Naive B cell (primary cell): ENCODE results near the gene SETD6. TPM values are rescaled to one million over a fixed set of nuclear protein-coding genes. Genes with fewer than 3 reads are reported as not detected.

Source experiments
- ATAC-seq, 2 donors: fragments of 150-1000 bp; cut with Tn5 transposase; 2 replicates each; pipeline ENCODE4 v1.10.0; 2021; ENCODE audit warnings: low read depth in 2 of 2, mild to moderate bottlenecking in 2 of 2, moderate library complexity in 2 of 2
- DNase-seq: peaks from one replicate; pipeline ENCODE4 v3.0.0; 2022
- H3K27ac Mint-ChIP-seq, 6 donors: one replicate each; pipeline ENCODE4 v1.8.0; 2020 to 2022; ENCODE audit warnings: mild to moderate bottlenecking in 6 of 6, mixed read lengths in 6 of 6, moderate library complexity in 5 of 6, inconsistent platforms in 2 of 6
- H3K27me3 Mint-ChIP-seq, 3 donors: one replicate each; pipeline ENCODE4 v1.8.0; 2021 to 2022; ENCODE audit warnings: mixed read lengths in 3 of 3, mild to moderate bottlenecking in 1 of 3
- H3K36me3 Mint-ChIP-seq, 2 donors: one replicate each; pipeline ENCODE4 v1.8.0; 2020 to 2022; ENCODE audit warnings: mixed read lengths in 2 of 2, inconsistent platforms in 1 of 2, mild to moderate bottlenecking in 1 of 2
- H3K4me1 Mint-ChIP-seq, 3 donors: one replicate each; pipeline ENCODE4 v1.8.0; 2020 to 2022; ENCODE audit warnings: mixed read lengths in 3 of 3, inconsistent platforms in 1 of 3, mild to moderate bottlenecking in 1 of 3, moderate library complexity in 1 of 3
- H3K4me3 Mint-ChIP-seq, 8 donors: one replicate each; pipeline ENCODE4 v1.8.0; 2020 to 2022; ENCODE audit warnings: mild to moderate bottlenecking in 8 of 8, mixed read lengths in 8 of 8, moderate library complexity in 8 of 8, inconsistent platforms in 2 of 8
- H3K9me3 Mint-ChIP-seq, 7 donors: one replicate each; pipeline ENCODE4 v1.8.0; 2020 to 2022; ENCODE audit warnings: mixed read lengths in 7 of 7, mild to moderate bottlenecking in 5 of 7, inconsistent platforms in 2 of 7, moderate library complexity in 1 of 7
- polyA plus RNA-seq, 6 donors: library from polyadenylated mRNA; unstranded; fragments of 300-500 nt; fragmentation: Illumina TruSeq; gene quantifications; one replicate each; pipeline ENCODE4 v1.2.3, GENCODE V29; 2021; ENCODE audit warnings: low read depth in 6 of 6

The SETD6 gene
- polyA plus RNA-seq, 6 donors from 2014 or later, result 1.3 to 9.6 (median 7.6) TPM

DNA sequence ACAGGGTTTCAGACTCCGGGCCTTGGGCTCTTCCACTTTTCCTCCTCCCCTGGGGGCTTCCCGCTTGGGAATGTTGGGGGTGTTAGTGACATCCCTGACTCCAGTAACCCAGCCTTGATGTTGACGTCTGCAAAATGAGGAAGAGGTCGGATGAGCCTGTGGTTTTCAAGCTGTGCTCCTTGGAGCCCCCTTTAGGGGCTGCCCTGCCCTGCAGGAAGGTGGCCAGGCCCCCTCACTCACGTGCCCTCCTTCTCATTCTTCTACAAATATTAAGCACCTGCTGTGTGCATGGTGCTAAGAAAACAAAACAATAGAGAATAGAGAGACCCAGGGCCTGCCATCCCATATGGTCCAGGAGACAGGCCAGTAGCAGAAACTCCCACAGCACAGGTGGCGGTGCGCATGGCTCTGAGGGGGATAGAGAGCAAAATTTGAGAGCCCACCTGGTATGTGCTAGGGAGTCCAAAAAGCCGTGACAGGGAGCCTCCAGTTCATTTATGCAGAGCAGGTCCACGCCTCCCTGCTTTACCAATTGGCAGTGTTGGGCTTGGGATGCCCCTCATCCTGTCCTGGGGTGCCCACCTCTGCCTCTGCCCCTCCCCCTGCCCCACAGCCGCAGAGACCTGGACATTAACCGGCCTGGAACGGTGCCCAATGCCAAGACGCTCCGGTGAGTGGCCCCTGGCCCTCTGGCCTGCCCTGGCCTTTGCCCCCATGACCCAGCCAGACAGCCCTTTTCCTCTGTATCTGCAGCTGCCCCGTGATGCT is 7.9 kb upstream of the SETD6 start:
- ATAC-seq, result peak in 1 of 2 donors; percentile 39
- no peak for DNase-seq
- no peak overlapping the region for H3K4me3 Mint-ChIP-seq
- H3K27me3 Mint-ChIP-seq, result peaks cover 6 to 24% (median 12%) of the 10 kb centered on the region in 3 donors
- H3K4me1 Mint-ChIP-seq, result peaks cover 2 to 20% (median 4%) of the 10 kb centered on the region in 3 donors
- H3K27ac Mint-ChIP-seq, result no peak overlapping the region
- no peaks in the 10 kb centered on the region for H3K36me3 Mint-ChIP-seq
- H3K9me3 Mint-ChIP-seq, result no peaks in the 10 kb centered on the region

GRCh38 chr16:58507963-58508670 is 7.2 kb upstream of the SETD6 start:
- no peak overlapping the region for H3K27ac Mint-ChIP-seq
- H3K27me3 Mint-ChIP-seq, result peaks cover 0 to 16% (median 5%) of the 10 kb centered on the region in 3 donors
- peaks cover 2 to 18% (median 4%) of the 10 kb centered on the region in 3 donors for H3K4me1 Mint-ChIP-seq
- DNase-seq (no peak), ATAC-seq (no peak)
- no peak overlapping the region for H3K4me3 Mint-ChIP-seq
- no peaks in the 10 kb centered on the region for H3K9me3 Mint-ChIP-seq
- H3K36me3 Mint-ChIP-seq, result no peaks in the 10 kb centered on the region

DNA sequence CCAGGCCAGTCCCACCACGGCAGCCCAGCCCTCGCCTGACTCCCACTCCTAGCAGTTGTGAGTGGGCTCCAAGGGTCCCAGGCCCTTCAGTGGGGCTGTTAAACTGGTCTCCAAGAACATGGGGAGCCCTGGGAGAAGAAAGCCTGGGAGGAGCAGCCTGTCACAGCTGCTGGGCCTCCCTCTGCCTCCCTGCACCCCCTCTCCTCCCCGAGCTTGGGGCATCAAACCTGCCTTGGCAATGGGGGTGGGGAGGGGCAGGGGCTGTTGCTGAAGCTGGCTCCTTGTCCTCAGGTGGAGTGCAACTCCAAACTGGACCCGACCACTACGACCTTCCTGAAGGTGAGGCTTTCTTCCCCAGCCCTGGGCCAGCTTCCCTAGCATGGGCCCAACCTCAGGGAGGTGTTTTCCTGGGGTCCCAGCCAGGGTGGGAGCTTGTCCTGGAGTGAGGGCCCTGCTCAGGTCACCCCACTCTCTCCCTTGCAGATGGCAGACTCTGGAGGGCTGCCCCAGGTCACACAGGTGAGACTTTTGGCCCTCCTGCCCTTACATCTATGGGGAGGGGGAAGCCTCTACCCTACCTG is 6.6 kb upstream of the SETD6 start:
- H3K4me1 Mint-ChIP-seq, result peaks cover 2 to 16% (median 4%) of the 10 kb centered on the region in 3 donors
- no peak for ATAC-seq
- no peaks in the 10 kb centered on the region for H3K9me3 Mint-ChIP-seq
- H3K4me3 Mint-ChIP-seq, result no peak overlapping the region
- peaks cover 0 to 11% (median 0%) of the 10 kb centered on the region in 3 donors for H3K27me3 Mint-ChIP-seq
- no peaks in the 10 kb centered on the region for H3K36me3 Mint-ChIP-seq
- DNase-seq, result no peak
- H3K27ac Mint-ChIP-seq, result no peak overlapping the region

DNA sequence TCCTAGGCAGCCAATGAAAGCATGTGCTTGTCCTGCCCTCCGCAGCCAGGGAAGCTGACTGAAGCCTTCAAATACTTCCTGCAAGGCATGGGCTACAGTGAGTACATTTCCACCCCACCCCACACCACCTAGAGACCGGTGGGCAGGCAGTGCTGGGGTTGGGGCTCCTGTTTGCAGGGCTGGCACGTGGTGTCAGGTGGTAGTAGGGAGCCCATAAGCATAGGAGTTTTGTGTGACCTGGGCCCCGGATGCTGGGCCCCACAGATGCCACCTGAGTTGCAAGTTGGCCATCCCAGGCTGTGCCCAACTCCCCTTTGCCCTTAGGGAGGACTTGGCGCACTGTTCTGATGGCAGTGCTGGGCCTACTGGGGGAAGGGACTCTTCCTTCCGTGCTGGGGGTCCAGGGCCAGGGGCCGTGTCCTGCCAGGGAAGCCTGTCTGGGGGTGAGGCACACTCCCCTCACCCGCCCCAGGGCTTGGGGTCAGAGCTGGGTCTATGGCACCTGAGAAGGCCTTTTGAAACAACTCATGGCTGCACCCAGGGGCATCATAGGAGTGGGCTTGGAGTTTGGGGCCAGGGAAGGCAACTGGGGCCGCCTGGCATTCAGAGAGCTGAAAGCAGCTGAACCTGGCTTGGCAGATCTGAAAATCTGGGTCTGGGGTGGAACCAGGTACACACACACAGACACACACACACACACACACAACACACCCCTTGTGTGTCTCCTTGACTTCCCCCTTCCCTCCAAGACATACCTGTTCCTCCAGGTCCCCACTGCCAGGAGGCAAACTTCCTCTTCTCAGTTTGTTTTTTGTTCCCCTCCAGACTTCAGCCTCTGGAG is 5.8 kb upstream of the SETD6 start:
- no peaks in the 10 kb centered on the region for H3K36me3 Mint-ChIP-seq
- H3K27ac Mint-ChIP-seq, result no peak overlapping the region
- H3K4me1 Mint-ChIP-seq, result peaks cover 2 to 16% (median 4%) of the 10 kb centered on the region in 3 donors
- DNase-seq (no peak), ATAC-seq (no peak)
- H3K27me3 Mint-ChIP-seq, result peaks cover 0 to 5% (median 0%) of the 10 kb centered on the region in 3 donors
- no peaks in the 10 kb centered on the region for H3K9me3 Mint-ChIP-seq
- peak overlapping the region in 1 of 8 donors; percentile 72 for H3K4me3 Mint-ChIP-seq

DNA sequence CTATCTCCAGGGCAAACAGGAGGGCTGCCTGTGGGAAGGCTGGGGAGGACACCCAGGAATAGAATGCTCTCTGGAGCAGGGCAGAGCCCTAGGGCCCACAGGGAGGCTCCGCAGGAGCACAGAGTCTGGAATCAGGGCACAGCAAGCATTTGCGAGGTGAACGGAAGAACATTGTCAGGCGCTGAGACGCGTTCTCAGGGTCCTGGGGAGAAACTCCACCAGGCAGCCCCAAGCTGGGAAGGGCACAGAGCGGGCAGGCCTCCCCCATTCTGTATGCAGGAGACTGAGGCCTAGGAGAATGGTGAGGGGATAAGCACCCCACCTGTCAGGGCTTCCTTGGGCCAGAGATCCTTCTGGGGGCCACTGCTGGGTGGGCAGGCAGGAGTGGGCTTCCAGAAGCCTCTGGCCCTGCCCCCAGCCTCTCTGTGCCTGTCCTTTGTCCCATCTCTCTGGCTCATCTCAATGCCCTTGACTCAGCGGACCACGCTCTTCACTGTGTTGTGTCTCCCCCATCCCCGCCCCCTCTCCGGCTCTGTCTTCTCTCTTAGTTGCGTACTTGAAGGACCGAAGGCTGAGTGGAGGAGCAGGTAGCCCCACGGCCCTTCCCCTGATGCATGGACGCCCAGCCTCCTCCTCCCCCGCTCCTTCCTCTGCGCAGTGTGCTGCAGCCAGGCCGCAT is 5.1 kb upstream of the SETD6 start:
- H3K4me3 Mint-ChIP-seq, result peak overlapping the region in 1 of 8 donors; percentile 72
- no peaks in the 10 kb centered on the region for H3K36me3 Mint-ChIP-seq
- no peaks in the 10 kb centered on the region for H3K9me3 Mint-ChIP-seq
- DNase-seq, result no peak
- H3K27ac Mint-ChIP-seq, result peak overlapping the region in 3 of 6 donors; percentile 38 to 73 (median 67)
- peaks cover 0 to 5% (median 0%) of the 10 kb centered on the region in 3 donors for H3K27me3 Mint-ChIP-seq
- peaks cover 8 to 23% (median 9%) of the 10 kb centered on the region in 3 donors for H3K4me1 Mint-ChIP-seq
- no peak for ATAC-seq

GRCh38 chr16:58510776-58511628 is 4.3 kb upstream of the SETD6 start:
- no peak for ATAC-seq
- no peaks in the 10 kb centered on the region for H3K36me3 Mint-ChIP-seq
- H3K9me3 Mint-ChIP-seq, result no peaks in the 10 kb centered on the region
- peaks cover 9 to 23% (median 9%) of the 10 kb centered on the region in 3 donors for H3K4me1 Mint-ChIP-seq
- H3K27me3 Mint-ChIP-seq, result peaks cover 0 to 5% (median 0%) of the 10 kb centered on the region in 3 donors
- no peak for DNase-seq
- H3K27ac Mint-ChIP-seq, result peak overlapping the region in 2 of 6 donors; percentile 38 to 73
- H3K4me3 Mint-ChIP-seq, result peak overlapping the region in 1 of 8 donors; percentile 6

- peaks cover 0 to 3% (median 0%) of the 10 kb centered on the region in 3 donors for H3K27me3 Mint-ChIP-seq
- peaks cover 13 to 25% (median 20%) of the 10 kb centered on the region in 3 donors for H3K4me1 Mint-ChIP-seq
- DNase-seq (peak; percentile 69), ATAC-seq (peak; percentile 29 to 50)
- H3K27ac Mint-ChIP-seq, result peak overlapping the region in 3 of 6 donors; percentile 21 to 54 (median 44)
- H3K36me3 Mint-ChIP-seq, result no peaks in the 10 kb centered on the region
- no peaks in the 10 kb centered on the region for H3K9me3 Mint-ChIP-seq
- peak overlapping the region in 3 of 8 donors; percentile 53 to 95 (median 81) for H3K4me3 Mint-ChIP-seq
Observed at GRCh38 chr16:58511933-58512815, 3.1 kb upstream of the SETD6 start.

DNA sequence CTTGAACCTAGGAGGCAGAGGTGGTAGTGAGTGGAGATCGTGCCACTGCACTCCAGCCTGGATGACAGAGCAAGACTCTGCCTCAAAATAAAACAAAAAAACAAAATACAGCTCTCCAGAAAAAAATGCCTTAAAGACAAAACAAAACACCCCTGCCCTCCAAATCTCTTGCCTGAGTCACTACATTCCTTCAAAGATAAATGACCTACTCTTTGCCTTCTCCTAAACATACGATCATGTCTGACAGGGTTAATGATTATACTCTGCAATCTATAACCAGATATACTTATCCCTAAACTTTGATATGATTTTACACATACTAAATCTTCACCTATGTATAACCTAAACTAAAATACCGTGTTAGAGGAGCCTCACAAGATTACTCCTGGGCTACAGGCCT is 1.4 kb upstream of the SETD6 start:
- Mint-ChIP-seq H3K27me3 (no peaks in the 10 kb centered on the region), H3K4me1 (peaks cover 13 to 27% (median 23%) of the 10 kb centered on the region in 3 donors), H3K9me3 (no peaks in the 10 kb centered on the region), H3K4me3 (peak overlapping the region in 1 of 8 donors; percentile 95), H3K27ac (peak overlapping the region in 3 of 6 donors; percentile 1 to 28 (median 7)), H3K36me3 (peaks cover 0 to 7% of the 10 kb centered on the region in 2 donors)
- DNase-seq (no peak), ATAC-seq (no peak)

DNA sequence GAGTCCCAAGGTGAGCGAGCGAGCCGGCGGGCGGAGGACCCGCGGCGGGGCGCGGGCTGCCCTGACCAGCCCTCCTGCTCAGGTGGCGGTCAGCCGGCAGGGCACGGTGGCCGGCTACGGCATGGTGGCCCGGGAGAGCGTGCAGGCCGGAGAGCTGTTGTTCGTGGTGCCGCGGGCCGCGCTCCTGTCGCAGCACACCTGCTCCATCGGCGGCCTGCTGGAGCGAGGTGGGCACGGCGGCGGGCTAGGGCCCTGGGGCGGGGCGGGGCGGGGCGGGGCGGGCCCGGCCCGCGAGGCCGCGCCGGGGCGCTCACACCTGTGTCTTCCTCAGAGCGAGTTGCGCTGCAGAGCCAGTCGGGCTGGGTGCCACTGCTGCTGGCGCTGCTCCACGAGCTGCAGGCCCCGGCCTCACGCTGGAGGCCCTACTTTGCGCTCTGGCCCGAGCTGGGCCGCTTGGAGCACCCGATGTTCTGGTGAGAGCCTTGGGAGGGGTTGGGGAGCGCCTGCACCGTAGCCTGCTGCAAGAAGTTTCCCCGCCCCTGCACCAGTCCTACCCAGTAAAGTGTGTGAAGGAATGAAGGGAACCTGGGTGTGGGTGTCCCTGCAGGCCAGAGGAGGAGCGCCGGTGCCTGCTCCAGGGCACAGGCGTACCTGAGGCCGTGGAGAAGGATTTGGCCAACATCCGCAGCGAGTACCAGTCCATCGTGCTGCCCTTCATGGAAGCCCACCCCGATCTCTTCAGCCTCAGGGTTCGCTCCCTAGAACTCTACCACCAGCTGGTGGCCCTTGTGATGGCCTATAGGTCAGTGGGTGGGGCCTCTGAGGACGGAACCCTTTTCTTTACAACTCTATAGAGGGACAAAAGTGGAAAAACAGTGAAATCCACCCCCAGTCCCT is 802 bp downstream of the SETD6 start:
- Mint-ChIP-seq H3K36me3 (peaks cover 0 to 11% of the 10 kb centered on the region in 2 donors), H3K4me3 (peak overlapping the region; percentile 84 to 97 (median 94)), H3K4me1 (peaks cover 13 to 27% (median 23%) of the 10 kb centered on the region in 3 donors), H3K27me3 (no peaks in the 10 kb centered on the region), H3K9me3 (no peaks in the 10 kb centered on the region), H3K27ac (peak overlapping the region in 1 of 6 donors; percentile 85)
- ATAC-seq (peak; percentile 74), DNase-seq (peak; percentile 47)

DNA sequence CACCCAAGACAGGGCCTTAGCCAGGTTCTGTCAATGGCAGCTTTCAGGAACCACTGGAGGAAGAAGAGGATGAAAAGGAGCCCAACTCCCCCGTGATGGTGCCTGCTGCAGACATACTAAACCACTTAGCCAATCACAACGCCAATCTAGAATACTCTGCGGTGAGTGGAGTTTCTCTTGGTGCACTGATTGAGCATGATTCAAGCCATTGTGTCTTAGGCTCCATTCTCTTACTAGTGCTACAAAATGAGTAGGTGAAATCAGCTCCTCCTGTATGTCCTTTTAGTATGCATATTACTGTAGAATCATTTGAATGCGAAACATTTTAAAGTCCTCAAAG is 1.4 kb downstream of the SETD6 start:
- Mint-ChIP-seq H3K36me3 (peaks cover 0 to 11% of the 10 kb centered on the region in 2 donors), H3K4me3 (peak overlapping the region; percentile 68 to 95 (median 78)), H3K27ac (peak overlapping the region in 2 of 6 donors; percentile 67 to 92), H3K4me1 (peaks cover 13 to 24% (median 23%) of the 10 kb centered on the region in 3 donors), H3K27me3 (no peaks in the 10 kb centered on the region), H3K9me3 (no peaks in the 10 kb centered on the region)
- no peak for DNase-seq
- no peak for ATAC-seq
